ENCODE results near the gene MUSTN1.
A peak's percentile ranks its signal among the peaks of the same experiment; 100 is the strongest.

MUSTN1 gene

DNA sequence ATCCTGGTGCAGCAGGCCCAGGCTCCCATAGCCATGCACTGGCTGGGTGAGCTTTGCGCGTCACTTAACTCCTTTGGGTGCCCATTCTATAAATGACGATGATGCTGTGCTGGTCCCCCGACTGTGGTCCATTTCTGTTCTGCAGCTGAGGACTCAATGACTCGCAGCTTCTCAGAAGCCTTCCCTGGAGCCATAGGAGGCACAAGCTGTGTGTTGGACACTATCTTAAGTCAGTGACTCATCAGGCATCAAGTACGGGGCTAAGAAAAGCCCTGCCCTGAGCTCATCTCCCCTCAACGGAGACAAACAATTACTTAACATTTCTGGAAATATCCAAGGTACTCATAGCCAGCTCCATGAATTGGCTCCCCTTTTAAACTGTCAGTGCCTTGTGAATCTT lies 13.8 kb upstream of the MUSTN1 start:
- no peak for TF ChIP-seq Cebpa-rat (IDR thresholded peaks at IDR 0.05)
- H3K4me1 ChIP-seq = peaks cover 53 to 82% (median 77%) of the 10 kb centered on the region in 10 experiments
- H3K36me3 ChIP-seq = peaks cover 14 to 58% (median 33%) of the 10 kb centered on the region in 11 experiments; a peak in 21 of 22 replicates
- peak overlapping the region in 10 of 11 experiments; percentile 15 to 85 (median 78); a peak in 19 of 22 replicates for H3K27ac ChIP-seq
- H3K4me3 ChIP-seq = no peak overlapping the region
- H3K9me3 ChIP-seq (replicated peaks in 1 of 11) = no peaks in the 10 kb centered on the region
- peak overlapping the region; percentile 29 to 97 (median 85) for H3K4me2 ChIP-seq
- peaks cover 0 to 12% (median 0%) of the 10 kb centered on the region in 11 experiments; a peak in 1 of 22 replicates for H4K20me1 ChIP-seq
- H3K9ac ChIP-seq = peak overlapping the region in 10 of 11 experiments; percentile 32 to 61 (median 50); a peak in 14 of 22 replicates
- no peaks in the 10 kb centered on the region for H3K27me3 ChIP-seq

DNA sequence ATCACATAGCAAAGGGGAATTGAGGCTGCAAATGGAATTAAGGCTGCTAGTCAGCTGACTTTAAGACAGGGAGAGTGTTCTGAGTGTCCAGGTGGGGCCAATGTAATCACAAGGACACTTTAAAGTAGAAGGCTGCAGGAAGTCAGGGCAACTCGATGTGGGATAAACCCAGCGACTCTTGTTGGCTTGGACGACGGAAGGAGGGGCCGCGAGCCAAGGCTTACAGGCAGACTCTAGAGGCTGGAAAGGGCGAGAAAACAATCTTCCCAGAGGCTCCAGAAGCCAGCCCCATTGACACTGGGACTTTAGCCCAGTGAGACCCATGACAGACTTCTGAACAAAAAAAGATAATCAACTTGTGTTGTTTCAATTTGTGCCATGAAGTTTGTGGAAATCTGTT lies 12.9 kb upstream of the MUSTN1 start:
- Histone ChIP-seq H3K9ac (peak overlapping the region in 4 of 11 experiments; percentile 76 to 81 (median 78); a peak in 4 of 22 replicates), H3K27ac (peak overlapping the region in 7 of 11 experiments; percentile 70 to 85 (median 82); a peak in 13 of 22 replicates), H3K4me2 (peak overlapping the region in 10 of 11 experiments; percentile 75 to 97 (median 85); a peak in 20 of 22 replicates), H3K36me3 (peaks cover 14 to 49% (median 28%) of the 10 kb centered on the region in 11 experiments; a peak in 21 of 22 replicates), H3K4me3 (no peak overlapping the region), H3K9me3 (replicated peaks in 1 of 11) (no peaks in the 10 kb centered on the region), H4K20me1 (peaks cover 0 to 4% (median 0%) of the 10 kb centered on the region in 11 experiments; a peak in 1 of 22 replicates), H3K27me3 (no peaks in the 10 kb centered on the region), H3K4me1 (peaks cover 62 to 91% (median 86%) of the 10 kb centered on the region in 10 experiments)
- no peak for TF ChIP-seq Cebpa-rat (IDR thresholded peaks at IDR 0.05)

DNA sequence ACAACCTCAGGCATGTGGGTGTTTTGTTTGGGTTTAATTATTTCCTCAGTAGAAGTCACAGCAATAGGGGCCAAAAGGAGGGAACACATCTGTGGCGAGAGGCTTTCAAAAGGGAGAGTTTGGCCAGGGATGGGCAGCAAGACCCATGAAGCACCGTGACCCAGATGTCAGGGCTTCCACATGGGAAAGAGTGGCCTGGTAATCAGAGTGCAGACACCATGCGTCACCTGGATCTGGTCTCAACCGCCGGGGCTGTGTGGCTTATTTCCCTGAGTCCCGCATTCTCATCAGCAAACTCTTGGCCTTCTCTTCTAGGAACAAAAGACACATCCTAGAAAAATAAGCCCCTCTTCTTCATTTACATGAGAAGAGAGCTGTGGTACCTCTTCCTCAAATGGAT lies 12.4 kb upstream of the MUSTN1 start:
- H3K36me3 ChIP-seq = peaks cover 14 to 45% (median 27%) of the 10 kb centered on the region in 11 experiments; a peak in 21 of 22 replicates
- H3K4me2 ChIP-seq = peak overlapping the region; percentile 75 to 97 (median 85)

DNA sequence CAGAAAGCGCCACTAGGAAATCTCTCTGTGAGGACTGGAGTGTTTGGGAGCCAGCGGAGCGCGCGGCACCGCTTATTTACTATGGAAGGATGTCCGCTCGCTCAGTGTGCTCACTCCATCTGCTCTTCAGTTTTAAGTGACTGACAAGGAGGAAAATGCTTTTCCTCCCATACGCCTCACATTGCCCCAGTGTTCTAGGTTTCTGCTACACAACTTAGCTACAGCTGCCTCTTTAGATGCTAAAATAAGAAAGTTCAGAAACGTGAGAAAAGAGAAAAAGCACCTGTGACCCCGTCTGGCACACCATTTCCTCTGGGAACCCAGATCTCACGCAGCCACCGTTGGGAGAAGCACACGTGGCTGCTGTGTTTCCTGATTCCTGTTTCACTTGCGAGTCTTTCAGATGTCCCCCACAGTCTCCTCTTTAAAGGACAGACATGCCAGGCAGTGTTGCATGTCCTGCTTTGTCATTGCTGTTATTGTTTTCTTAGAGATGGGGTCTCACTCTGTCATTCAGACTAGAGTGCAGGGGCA lies 11.7 kb upstream of the MUSTN1 start:
- Histone ChIP-seq H3K9ac (peak overlapping the region; percentile 23 to 81 (median 74); a peak in 20 of 22 replicates), H3K4me2 (peak overlapping the region; percentile 75 to 97 (median 85)), H3K4me3 (peak overlapping the region in 9 of 10 experiments; percentile 3 to 50 (median 37); a peak in 12 of 20 replicates), H3K27me3 (no peaks in the 10 kb centered on the region), H3K27ac (peak overlapping the region in 10 of 11 experiments; percentile 40 to 85 (median 82); a peak in 20 of 22 replicates), H3K4me1 (peaks cover 74 to 100% (median 97%) of the 10 kb centered on the region in 10 experiments), H3K36me3 (peaks cover 7 to 37% (median 21%) of the 10 kb centered on the region in 11 experiments; a peak in 19 of 22 replicates), H4K20me1 (no peaks in the 10 kb centered on the region), H3K9me3 (replicated peaks in 1 of 11) (no peaks in the 10 kb centered on the region)
- TF ChIP-seq Cebpa-rat (IDR thresholded peaks at IDR 0.05) = no peak

More for the DNA sequence above, 12.4 kb upstream of the MUSTN1 start:
- H3K9me3 ChIP-seq (replicated peaks in 1 of 11) = no peaks in the 10 kb centered on the region
- H3K4me3 ChIP-seq = peak overlapping the region in 1 of 10 experiments; percentile 50; a peak in 1 of 20 replicates
- H4K20me1 ChIP-seq = no peaks in the 10 kb centered on the region
- H3K27ac ChIP-seq = peak overlapping the region in 9 of 11 experiments; percentile 67 to 85 (median 82); a peak in 17 of 22 replicates
- peak overlapping the region in 8 of 11 experiments; percentile 63 to 81 (median 76); a peak in 14 of 22 replicates for H3K9ac ChIP-seq
- no peaks in the 10 kb centered on the region for H3K27me3 ChIP-seq
- TF ChIP-seq Cebpa-rat (IDR thresholded peaks at IDR 0.05) = no peak
- peaks cover 67 to 96% (median 91%) of the 10 kb centered on the region in 10 experiments for H3K4me1 ChIP-seq

DNA sequence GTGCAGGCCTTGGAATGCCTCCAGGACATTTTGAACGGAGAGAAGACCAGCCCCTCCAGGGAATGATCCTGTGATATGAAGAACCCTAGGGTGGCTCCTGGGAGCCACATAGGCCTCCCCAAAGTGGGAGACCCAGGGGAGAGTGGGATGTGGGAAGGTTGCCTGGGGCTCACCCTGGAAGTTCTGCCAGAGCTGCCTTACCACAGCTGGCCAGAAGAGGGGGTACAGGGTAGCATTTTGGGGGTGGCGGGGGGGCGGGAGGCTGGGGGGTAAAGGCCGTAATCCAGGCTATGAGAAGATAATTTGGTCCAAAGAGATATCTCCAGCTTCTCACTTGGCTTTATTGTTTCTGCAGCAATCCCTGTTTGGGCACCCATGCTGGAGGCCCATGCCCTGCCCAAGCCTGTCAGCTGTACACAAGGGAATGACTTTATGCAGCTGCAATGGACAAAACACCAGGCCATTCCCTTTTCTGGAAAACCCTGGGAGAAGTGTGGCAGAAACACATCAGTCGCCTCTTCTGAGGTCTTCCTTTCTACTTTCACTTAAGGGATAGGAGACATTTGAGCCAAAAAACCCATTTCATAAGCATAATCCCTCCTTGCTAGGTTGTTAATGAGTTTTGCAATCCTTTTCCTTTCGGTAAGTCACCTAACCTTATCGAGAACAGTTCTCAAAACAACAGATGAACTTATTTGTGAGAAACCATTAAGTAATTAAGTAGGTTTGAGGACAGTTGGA lies 11.0 kb upstream of the MUSTN1 start:
- H3K4me1 ChIP-seq = peaks cover 81 to 100% (median 98%) of the 10 kb centered on the region in 10 experiments
- H3K27ac ChIP-seq = peak overlapping the region in 10 of 11 experiments; percentile 67 to 85 (median 82); a peak in 20 of 22 replicates
- H3K4me3 ChIP-seq = peak overlapping the region in 9 of 10 experiments; percentile 3 to 50 (median 37); a peak in 12 of 20 replicates
- peak overlapping the region; percentile 23 to 81 (median 74); a peak in 20 of 22 replicates for H3K9ac ChIP-seq
- H3K27me3 ChIP-seq = no peaks in the 10 kb centered on the region
- no peaks in the 10 kb centered on the region for H3K9me3 ChIP-seq (replicated peaks in 1 of 11)
- no peak for TF ChIP-seq Cebpa-rat (IDR thresholded peaks at IDR 0.05)
- peak overlapping the region; percentile 75 to 97 (median 85) for H3K4me2 ChIP-seq
- H4K20me1 ChIP-seq = no peaks in the 10 kb centered on the region; a peak in 1 of 22 replicates
- peaks cover 7 to 36% (median 19%) of the 10 kb centered on the region in 11 experiments; a peak in 19 of 22 replicates for H3K36me3 ChIP-seq

DNA sequence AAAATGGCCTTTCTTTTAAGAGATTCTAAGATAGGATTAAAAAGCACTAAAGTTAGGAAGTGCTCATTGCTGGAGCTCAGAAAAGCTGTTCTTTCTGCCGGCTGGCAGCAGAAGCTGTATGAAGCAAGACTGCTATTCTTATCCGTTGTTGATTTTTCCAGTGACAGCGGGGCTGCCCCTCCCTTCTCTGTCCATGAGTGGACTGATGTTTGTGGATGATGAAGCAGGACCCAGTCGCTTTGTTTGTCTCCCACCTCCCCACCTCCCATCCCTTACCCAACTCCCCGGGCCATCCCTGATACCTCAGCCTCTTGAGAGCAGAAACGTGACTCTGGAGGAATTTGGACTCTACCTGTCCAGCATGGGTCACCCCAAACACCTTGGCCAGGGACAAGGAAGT lies 10.3 kb upstream of the MUSTN1 start:
- peak overlapping the region in 10 of 11 experiments; percentile 67 to 85 (median 82); a peak in 20 of 22 replicates for H3K27ac ChIP-seq
- peaks cover 8 to 42% (median 22%) of the 10 kb centered on the region in 11 experiments; a peak in 20 of 22 replicates for H3K36me3 ChIP-seq
- H4K20me1 ChIP-seq = no peaks in the 10 kb centered on the region; a peak in 1 of 22 replicates
- peaks cover 88 to 100% (median 98%) of the 10 kb centered on the region in 10 experiments for H3K4me1 ChIP-seq
- H3K9me3 ChIP-seq (replicated peaks in 1 of 11) = no peaks in the 10 kb centered on the region
- H3K9ac ChIP-seq = peak overlapping the region in 10 of 11 experiments; percentile 10 to 81 (median 70); a peak in 17 of 22 replicates
- no peak for TF ChIP-seq Cebpa-rat (IDR thresholded peaks at IDR 0.05)
- peak overlapping the region in 2 of 10 experiments; percentile 20; a peak in 2 of 20 replicates for H3K4me3 ChIP-seq
- H3K4me2 ChIP-seq = peak overlapping the region; percentile 75 to 97 (median 85)
- H3K27me3 ChIP-seq = no peaks in the 10 kb centered on the region

DNA sequence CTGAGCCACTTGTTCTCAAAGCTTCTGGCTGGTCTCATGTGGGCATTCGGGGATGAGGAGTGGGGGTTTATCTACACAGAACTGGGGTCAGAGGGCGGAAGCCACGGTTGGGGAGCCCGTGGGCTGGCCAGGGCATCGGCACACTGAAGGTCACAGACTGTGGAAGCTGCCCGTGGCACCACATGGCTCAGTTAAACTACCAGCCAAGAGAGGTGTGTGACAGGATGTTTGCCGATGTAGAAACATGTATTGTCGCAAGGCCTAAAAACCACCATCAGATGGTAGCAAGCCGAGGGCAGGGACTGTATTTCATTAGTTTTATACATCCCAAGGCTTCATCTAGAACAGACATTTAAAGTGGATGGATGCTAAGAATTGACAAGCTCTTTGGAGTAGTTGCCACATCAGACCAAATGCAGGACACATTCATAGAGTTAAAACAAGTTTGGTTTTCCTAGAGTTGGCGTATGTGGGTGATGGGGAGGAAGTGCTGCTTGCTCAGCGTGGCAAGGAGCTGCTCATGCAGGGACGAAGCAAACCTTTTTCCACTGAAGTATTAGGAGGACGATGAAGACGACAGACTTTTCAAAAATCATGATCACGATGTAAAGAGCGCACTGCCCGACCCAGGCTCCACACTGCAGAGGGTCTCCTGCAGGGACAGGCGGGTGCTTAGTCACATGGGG lies 9.6 kb upstream of the MUSTN1 start:
- Histone ChIP-seq H3K4me1 (peaks cover 89 to 100% (median 100%) of the 10 kb centered on the region in 10 experiments), H4K20me1 (no peaks in the 10 kb centered on the region; a peak in 1 of 22 replicates), H3K27ac (peak overlapping the region in 10 of 11 experiments; percentile 67 to 85 (median 82); a peak in 20 of 22 replicates), H3K27me3 (no peaks in the 10 kb centered on the region), H3K4me2 (peak overlapping the region; percentile 75 to 97 (median 85)), H3K9ac (peak overlapping the region in 10 of 11 experiments; percentile 28 to 81 (median 70); a peak in 18 of 22 replicates), H3K9me3 (replicated peaks in 1 of 11) (no peaks in the 10 kb centered on the region), H3K4me3 (no peak overlapping the region; a peak in 1 of 20 replicates), H3K36me3 (peaks cover 10 to 40% (median 19%) of the 10 kb centered on the region in 11 experiments; a peak in 19 of 22 replicates)
- no peak; a peak in 1 of 22 replicates for TF ChIP-seq Cebpa-rat (IDR thresholded peaks at IDR 0.05)

DNA sequence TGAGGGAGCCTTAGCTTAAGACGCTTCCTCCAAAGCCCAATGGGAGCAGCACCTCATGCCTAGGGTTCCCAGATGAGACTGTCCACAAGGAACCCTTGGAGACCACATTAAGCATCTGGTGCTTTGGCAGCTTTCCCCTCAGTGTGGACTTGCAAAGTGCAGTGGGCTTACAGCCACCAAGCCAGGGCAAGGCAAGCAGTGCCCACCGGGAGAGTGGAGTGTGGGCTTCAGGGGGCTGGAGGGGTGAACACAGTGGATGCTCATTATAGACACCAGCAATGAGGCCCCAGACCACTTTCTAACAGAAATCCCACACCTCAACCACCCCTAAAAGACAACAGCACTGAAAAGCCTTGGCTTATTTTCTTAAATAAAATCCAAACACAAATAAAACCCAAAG lies 9.1 kb upstream of the MUSTN1 start:
- Histone ChIP-seq H4K20me1 (no peaks in the 10 kb centered on the region; a peak in 1 of 22 replicates), H3K9me3 (replicated peaks in 1 of 11) (no peaks in the 10 kb centered on the region), H3K27me3 (no peaks in the 10 kb centered on the region), H3K27ac (peak overlapping the region in 10 of 11 experiments; percentile 67 to 85 (median 82); a peak in 20 of 22 replicates), H3K4me3 (no peak overlapping the region), H3K9ac (peak overlapping the region in 10 of 11 experiments; percentile 7 to 81 (median 70); a peak in 14 of 22 replicates), H3K4me2 (peak overlapping the region; percentile 75 to 97 (median 85)), H3K36me3 (peaks cover 7 to 35% (median 13%) of the 10 kb centered on the region in 11 experiments; a peak in 17 of 22 replicates), H3K4me1 (peaks cover 84 to 100% (median 100%) of the 10 kb centered on the region in 10 experiments)
- no peak for TF ChIP-seq Cebpa-rat (IDR thresholded peaks at IDR 0.05)
